Mesendoderm (in vitro differentiated cells): ENCODE data around the gene ATP5MC2.

ENCODE experiments used
- DNase-seq: peaks from one replicate; pipeline ENCODE4 v3.0.0; 2013
- H2AK5ac ChIP-seq: 2 replicates; pipeline ENCODE4 v1.6.1; 2013; ENCODE audit warnings: low read length, inconsistent platforms
- H2BK120ac ChIP-seq: 2 replicates; pipeline ENCODE4 v1.6.1; 2013; ENCODE audit warnings: low read depth, mild to moderate bottlenecking, low read length, moderate library complexity, mixed read lengths
- H2BK15ac ChIP-seq: replicated peaks from 2 replicates; pipeline ENCODE4 v1.6.1; 2013; ENCODE audit warnings: low read depth, mild to moderate bottlenecking, moderate library complexity
- H2BK5ac ChIP-seq: 2 replicates; pipeline ENCODE4 v1.6.1; 2013; ENCODE audit warnings: low read length, inconsistent platforms
- H3K18ac ChIP-seq: 2 replicates; pipeline ENCODE4 v1.6.1; 2013; ENCODE audit warnings: mild to moderate bottlenecking, low read length, mixed read lengths
- H3K23ac ChIP-seq: one replicate; pipeline ENCODE4 v1.6.1; 2013; ENCODE audit warnings: low read length
- H3K27ac ChIP-seq: 2 replicates; pipeline ENCODE4 v1.5.1; 2013; ENCODE audit warnings: low read depth, mild to moderate bottlenecking, inconsistent platforms, low read length, moderate library complexity
- H3K27me3 ChIP-seq: 2 replicates; pipeline ENCODE4 v1.6.1; 2013; ENCODE audit warnings: low read length, control low read depth, mild to moderate bottlenecking, inconsistent platforms; ENCODE audit not compliant: insufficient read depth, poor library complexity
- H3K36me3 ChIP-seq: 2 replicates; pipeline ENCODE4 v1.6.1; 2013; ENCODE audit warnings: low read length, inconsistent platforms; ENCODE audit not compliant: control insufficient read depth, insufficient read depth
- H3K4ac ChIP-seq: one replicate; pipeline ENCODE4 v1.6.1; 2013; ENCODE audit warnings: low read depth, mild to moderate bottlenecking, low read length, moderate library complexity
- H3K4me1 ChIP-seq: 2 replicates; pipeline ENCODE4 v1.6.1; 2013; ENCODE audit warnings: low read depth, low read length, inconsistent platforms; ENCODE audit not compliant: control insufficient read depth
- H3K4me2 ChIP-seq: 2 replicates; pipeline ENCODE4 v1.6.1; 2013; ENCODE audit warnings: low read length
- H3K4me3 ChIP-seq: 2 replicates; pipeline ENCODE4 v1.5.1; 2013; ENCODE audit warnings: mild to moderate bottlenecking, low read length
- H3K56ac ChIP-seq: one replicate; pipeline ENCODE4 v1.6.1; 2013; ENCODE audit warnings: low read length
- H3K79me1 ChIP-seq: 2 replicates; pipeline ENCODE4 v1.6.1; 2013; ENCODE audit warnings: low read length, inconsistent platforms
- H3K79me2 ChIP-seq: 2 replicates; pipeline ENCODE4 v1.6.1; 2013; ENCODE audit warnings: mild to moderate bottlenecking, low read length; ENCODE audit not compliant: control insufficient read depth, insufficient read depth
- H3K9ac ChIP-seq: 2 replicates; pipeline ENCODE4 v1.6.1; 2013; ENCODE audit warnings: low read length, inconsistent platforms
- H4K5ac ChIP-seq: one replicate; pipeline ENCODE4 v1.6.1; 2013; ENCODE audit warnings: low read length
- H4K8ac ChIP-seq: one replicate; pipeline ENCODE4 v1.6.1; 2013; ENCODE audit warnings: low read depth, mild to moderate bottlenecking, control low read depth, low read length, moderate library complexity
- WGBS: extraction: QIAGEN DNeasy Blood & Tissue Kit; methylation state at CpG from one replicate; pipeline ENCODE4 v1.1.7; 2013; ENCODE audit warnings: low lambda C conversion rate, missing lambda C conversion rate; ENCODE audit not compliant: insufficient coverage; ENCODE audit errors: extremely low coverage; 5-methylcytosine and 5-hydroxymethylcytosine counted together

The ATP5MC2 gene

DNA sequence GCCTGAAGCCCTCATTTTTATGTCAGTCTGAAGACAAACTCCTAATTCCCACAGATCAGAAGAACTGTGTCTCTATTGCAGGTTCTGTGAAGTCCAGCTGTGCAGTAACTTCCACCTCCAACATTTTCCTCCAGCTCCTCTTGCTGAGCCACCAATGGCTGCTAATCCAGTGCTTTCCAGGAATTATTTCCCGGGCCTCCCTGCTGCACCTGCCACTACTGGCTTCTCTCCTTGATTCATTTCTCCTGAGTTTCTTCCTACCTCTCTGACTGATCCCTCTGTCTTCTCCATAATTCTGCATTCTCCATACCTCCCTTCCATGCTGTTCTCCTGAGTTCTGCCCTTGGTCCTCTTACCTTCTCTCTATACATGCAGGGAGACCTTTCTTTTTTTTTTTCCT, 30.2 kb upstream of the ATP5MC2 start:
- no peak for DNase-seq
- Histone ChIP-seq H3K36me3 (no peaks in the 10 kb centered on the region), H3K56ac (no peak overlapping the region), H3K79me2 (no peaks in the 10 kb centered on the region), H4K8ac (no peak overlapping the region), H2BK120ac (no peak overlapping the region), H3K9ac (no peak overlapping the region), H3K4me3 (no peak overlapping the region), H2BK5ac (no peak overlapping the region), H3K27ac (no peak overlapping the region), H3K18ac (no peak overlapping the region), H3K4me1 (no peaks in the 10 kb centered on the region), H3K23ac (no peak overlapping the region), H3K27me3 (peaks cover 2% of the 10 kb centered on the region), H3K79me1 (no peaks in the 10 kb centered on the region), H2AK5ac (no peak overlapping the region), H3K4me2 (no peak overlapping the region), H3K4ac (no peak overlapping the region), H4K5ac (no peak overlapping the region), H2BK15ac (no peak overlapping the region)
- no CpG with 5 or more reads among the region's 1 CpG for WGBS

DNA sequence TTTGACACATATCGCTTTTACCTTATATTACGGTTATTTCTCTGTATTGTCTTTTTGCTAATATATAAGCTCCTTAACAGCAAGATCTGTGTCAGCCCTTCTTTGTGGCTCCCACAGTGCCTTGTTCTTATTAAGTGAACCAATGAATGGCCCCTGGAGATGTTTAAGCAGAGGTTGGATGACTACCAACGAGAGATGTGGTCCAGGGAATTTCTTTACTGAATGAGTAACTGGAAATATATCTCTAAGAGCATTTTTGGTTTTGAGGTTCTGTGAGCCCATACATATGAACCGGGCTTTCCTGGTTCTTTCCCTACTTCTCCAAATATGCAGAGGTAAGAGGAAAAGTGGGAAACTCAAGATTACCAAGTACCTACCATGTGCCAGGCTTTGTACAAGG, 27.9 kb upstream of the ATP5MC2 start:
- H2AK5ac ChIP-seq: no peak overlapping the region
- H4K5ac ChIP-seq: no peak overlapping the region
- H3K4me1 ChIP-seq: no peaks in the 10 kb centered on the region
- no peaks in the 10 kb centered on the region for H3K79me2 ChIP-seq
- H3K27me3 ChIP-seq: peaks cover 4% of the 10 kb centered on the region
- H2BK15ac ChIP-seq: no peak overlapping the region
- no peak overlapping the region for H3K9ac ChIP-seq
- no peak overlapping the region for H3K23ac ChIP-seq
- no peaks in the 10 kb centered on the region for H3K36me3 ChIP-seq
- no peak overlapping the region for H3K27ac ChIP-seq
- no peak overlapping the region for H3K56ac ChIP-seq
- H3K18ac ChIP-seq: no peak overlapping the region
- no peak overlapping the region for H2BK120ac ChIP-seq
- H3K4me3 ChIP-seq: no peak overlapping the region
- H2BK5ac ChIP-seq: no peak overlapping the region
- no peak overlapping the region for H4K8ac ChIP-seq
- DNase-seq: no peak
- no CpG with 5 or more reads among the region's 4 CpGs for WGBS
- H3K79me1 ChIP-seq: no peaks in the 10 kb centered on the region
- no peak overlapping the region for H3K4me2 ChIP-seq
- no peak overlapping the region for H3K4ac ChIP-seq

DNA sequence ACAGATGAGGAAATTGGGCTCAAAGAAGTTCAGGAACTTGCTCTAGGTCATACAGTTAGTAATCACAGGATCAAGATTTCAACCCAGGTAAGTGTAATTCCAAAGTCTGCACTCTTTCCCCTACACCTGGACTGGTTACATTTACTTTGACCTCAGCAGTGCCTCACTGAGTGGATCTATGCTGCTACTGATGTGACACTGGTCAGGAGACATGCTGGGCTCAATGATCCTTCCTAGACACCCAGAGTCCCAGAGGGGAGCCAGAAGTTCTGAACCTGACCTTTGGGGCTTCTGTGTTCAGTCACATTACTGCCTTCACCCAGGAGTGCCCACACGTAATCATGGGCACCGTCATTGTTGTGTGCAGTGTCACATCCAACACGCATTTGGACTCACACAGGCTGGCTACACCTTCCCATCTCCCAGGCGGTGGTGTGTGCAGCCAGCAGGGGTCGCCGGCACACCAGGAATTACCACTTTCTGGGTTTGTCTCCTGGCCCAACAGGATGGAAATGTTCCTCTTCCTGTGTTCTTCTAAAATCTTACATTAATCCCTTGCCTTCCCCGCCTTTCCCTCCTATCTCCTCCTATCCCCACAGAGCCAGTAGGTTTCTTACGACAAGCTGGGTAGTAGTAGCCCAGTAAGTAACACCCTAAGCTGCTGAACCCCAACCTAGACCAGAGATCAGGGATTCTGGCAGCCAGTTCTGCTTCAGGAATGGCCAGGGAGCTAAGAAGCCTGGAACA, 25.8 kb upstream of the ATP5MC2 start:
- Histone ChIP-seq H3K23ac (no peak overlapping the region), H3K9ac (no peak overlapping the region), H3K79me1 (no peaks in the 10 kb centered on the region), H3K36me3 (no peaks in the 10 kb centered on the region), H4K5ac (peak overlapping the region; percentile 26), H3K4me1 (no peaks in the 10 kb centered on the region), H3K27me3 (peaks cover 12% of the 10 kb centered on the region), H3K18ac (no peak overlapping the region), H3K4me3 (no peak overlapping the region), H3K4ac (no peak overlapping the region), H3K56ac (no peak overlapping the region), H3K27ac (no peak overlapping the region), H4K8ac (no peak overlapping the region), H2BK5ac (no peak overlapping the region), H2BK15ac (no peak overlapping the region), H3K79me2 (no peaks in the 10 kb centered on the region), H3K4me2 (no peak overlapping the region), H2BK120ac (no peak overlapping the region), H2AK5ac (no peak overlapping the region)
- peak; percentile 71 for DNase-seq
- no CpG with 5 or more reads among the region's 8 CpGs for WGBS

DNA sequence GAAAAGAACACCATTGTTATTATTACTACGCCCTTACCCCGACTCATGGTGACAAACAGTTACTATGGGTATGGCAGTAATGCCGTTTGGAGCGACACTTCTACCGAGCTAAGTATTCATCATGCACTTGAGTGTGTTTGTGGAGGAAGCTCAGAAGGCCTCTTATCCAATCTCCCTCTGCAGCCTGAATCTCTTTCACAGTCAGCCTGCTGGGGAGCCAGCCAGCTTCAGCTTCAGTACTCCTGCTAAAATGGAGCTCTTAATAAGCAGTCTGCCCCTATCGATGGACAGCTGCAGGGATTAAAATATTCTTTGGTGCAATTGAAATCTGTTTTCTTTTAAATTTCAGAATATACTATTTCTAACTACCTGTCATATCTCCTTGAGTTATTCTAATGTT, 24.7 kb upstream of the ATP5MC2 start:
- Histone ChIP-seq H3K4me1 (peaks cover 3% of the 10 kb centered on the region), H2AK5ac (no peak overlapping the region), H3K79me1 (no peaks in the 10 kb centered on the region), H3K79me2 (no peaks in the 10 kb centered on the region), H3K27ac (no peak overlapping the region), H2BK120ac (no peak overlapping the region), H3K18ac (no peak overlapping the region), H3K56ac (no peak overlapping the region), H3K36me3 (no peaks in the 10 kb centered on the region), H3K9ac (no peak overlapping the region), H3K4me3 (no peak overlapping the region), H3K4ac (no peak overlapping the region), H2BK5ac (no peak overlapping the region), H3K23ac (no peak overlapping the region), H2BK15ac (no peak overlapping the region), H3K27me3 (peaks cover 20% of the 10 kb centered on the region), H4K5ac (no peak overlapping the region), H3K4me2 (no peak overlapping the region), H4K8ac (no peak overlapping the region)
- no peak for DNase-seq
- no CpG with 5 or more reads among the region's 6 CpGs for WGBS

DNA sequence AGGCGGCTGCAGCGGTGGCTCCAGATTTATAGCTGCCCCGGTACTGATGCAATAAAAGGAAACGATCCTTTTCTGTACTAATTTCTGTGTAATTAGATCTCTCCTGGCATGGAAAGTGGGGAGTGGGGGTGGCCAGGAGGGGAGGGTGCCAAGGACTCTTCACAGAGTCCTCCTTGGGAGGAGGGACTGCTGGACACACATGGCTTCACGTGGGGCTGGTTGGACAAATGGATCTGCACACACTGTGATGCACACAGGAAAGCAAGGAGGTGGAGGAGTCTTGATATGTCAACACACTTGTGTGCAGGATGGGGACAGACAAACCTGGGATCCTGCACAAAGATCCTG, 23.8 kb upstream of the ATP5MC2 start:
- Histone ChIP-seq H3K27ac (no peak overlapping the region), H4K5ac (no peak overlapping the region), H3K56ac (no peak overlapping the region), H3K18ac (no peak overlapping the region), H3K79me1 (no peaks in the 10 kb centered on the region), H4K8ac (no peak overlapping the region), H3K4me1 (peaks cover 3% of the 10 kb centered on the region), H3K4ac (no peak overlapping the region), H2BK5ac (no peak overlapping the region), H3K36me3 (no peaks in the 10 kb centered on the region), H3K9ac (no peak overlapping the region), H3K4me3 (no peak overlapping the region), H2BK15ac (no peak overlapping the region), H3K27me3 (peaks cover 23% of the 10 kb centered on the region), H3K4me2 (no peak overlapping the region), H3K79me2 (no peaks in the 10 kb centered on the region), H2BK120ac (no peak overlapping the region), H2AK5ac (no peak overlapping the region), H3K23ac (no peak overlapping the region)
- DNase-seq: no peak
- whole genome bisulfite sequencing: no CpG with 5 or more reads among the region's 5 CpGs
